ENCODE measurements around the gene MYBPC1.

DNA sequence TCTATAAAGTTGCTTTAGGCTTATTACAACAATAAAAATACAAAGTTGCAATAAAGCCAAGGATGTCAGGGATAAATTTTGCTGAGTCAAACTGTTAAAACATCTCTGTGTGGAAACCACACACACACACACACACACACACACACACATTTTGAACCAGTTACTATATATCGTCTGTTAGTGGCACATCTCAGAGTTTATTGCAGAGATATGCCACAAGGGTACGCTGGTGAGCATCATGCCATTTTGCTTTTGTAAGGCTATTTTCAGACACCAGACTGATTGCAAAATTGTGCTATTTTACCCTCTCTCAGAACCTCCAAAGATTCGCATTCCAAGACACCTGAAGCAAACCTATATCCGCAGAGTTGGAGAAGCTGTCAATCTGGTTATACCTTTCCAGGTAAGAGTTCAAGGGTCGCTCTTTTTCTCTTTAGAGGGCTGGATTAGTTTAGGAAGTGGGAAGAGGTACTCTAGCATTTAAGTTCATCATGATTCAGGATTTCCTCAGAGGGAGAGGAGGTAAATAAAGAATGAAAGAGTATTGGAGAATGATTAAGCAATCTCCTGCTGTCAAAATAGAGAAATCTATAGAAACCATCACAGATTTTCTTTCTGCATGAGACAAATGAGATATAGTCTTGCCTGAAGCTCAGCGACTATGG lies 75.4 kb downstream of the MYBPC1 start:
- TF ChIP-seq L3MBTL2 (conservative IDR thresholded peaks at IDR 0.05) (no peak), NFRKB (IDR thresholded peaks at IDR 0.05) (no peak), FOXM1 (IDR thresholded peaks at IDR 0.05; ENCODE audit: borderline replicate concordance) (no peak), BHLHE40 (IDR thresholded peaks at IDR 0.05; ENCODE audit: borderline replicate concordance) (no peak), ZNF384 (IDR thresholded peaks at IDR 0.05) (no peak), SUZ12 (IDR thresholded peaks at IDR 0.05) (no peak), SP1 (IDR thresholded peaks at IDR 0.05) (no peak)
- TF ChIP-seq, protein P1, sequence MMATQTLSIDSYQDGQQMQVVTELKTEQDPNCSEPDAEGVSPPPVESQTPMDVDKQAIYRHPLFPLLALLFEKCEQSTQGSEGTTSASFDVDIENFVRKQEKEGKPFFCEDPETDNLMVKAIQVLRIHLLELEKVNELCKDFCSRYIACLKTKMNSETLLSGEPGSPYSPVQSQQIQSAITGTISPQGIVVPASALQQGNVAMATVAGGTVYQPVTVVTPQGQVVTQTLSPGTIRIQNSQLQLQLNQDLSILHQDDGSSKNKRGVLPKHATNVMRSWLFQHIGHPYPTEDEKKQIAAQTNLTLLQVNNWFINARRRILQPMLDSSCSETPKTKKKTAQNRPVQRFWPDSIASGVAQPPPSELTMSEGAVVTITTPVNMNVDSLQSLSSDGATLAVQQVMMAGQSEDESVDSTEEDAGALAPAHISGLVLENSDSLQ (IDR thresholded peaks at IDR 0.05), result no peak

Measured in HEK293T (cell line).